GM12875 (cell line): Measurements from ENCODE around the gene BIVM.

Source experiments
- H3K4me3 ChIP-seq: one replicate; pipeline ENCODE4 v1.5.1; 2011; ENCODE audit warnings: low read depth, low read length, control low read depth
- CTCF ChIP-seq: IDR thresholded peaks from 2 replicates; pipeline ENCODE4 v1.5.1; 2011; ENCODE audit warnings: low read depth, mild to moderate bottlenecking, control low read depth, inconsistent platforms, low read length, moderate library complexity, borderline replicate concordance; ENCODE audit not compliant: insufficient read depth

BIVM gene

GRCh38 chr13:102869948-102870676 lies 71.2 kb downstream of the BIVM start:
- TF ChIP-seq CTCF = no peak

GRCh38 chr13:102870677-102871415 lies 71.9 kb downstream of the BIVM start:
- TF ChIP-seq CTCF = peak; percentile 64; the same call in 1 of the 2 replicates
- H3K4me3 ChIP-seq = no peak overlapping the region

More at GRCh38 chr13:102869948-102870676, 71.2 kb downstream of the BIVM start:
- no peak overlapping the region for H3K4me3 ChIP-seq

- H3K4me3 ChIP-seq = no peak overlapping the region
- no peak for TF ChIP-seq CTCF
These were observed 73.2 kb downstream of the BIVM start for GRCh38 chr13:102872131-102872530.

- TF ChIP-seq CTCF = no peak
- no peak overlapping the region for H3K4me3 ChIP-seq
These were observed 73.6 kb downstream of the BIVM start for GRCh38 chr13:102872531-102872930.

- H3K4me3 ChIP-seq = no peak overlapping the region
- no peak for TF ChIP-seq CTCF
These were observed 74.7 kb downstream of the BIVM start for GRCh38 chr13:102873653-102874052.

GRCh38 chr13:102875256-102875655 lies 76.3 kb downstream of the BIVM start:
- H3K4me3 ChIP-seq = no peak overlapping the region
- no peak for TF ChIP-seq CTCF

- H3K4me3 ChIP-seq = no peak overlapping the region
- TF ChIP-seq CTCF = no peak
These were observed 78.4 kb downstream of the BIVM start for GRCh38 chr13:102877303-102877702.
